ENCODE data around the gene ZBTB18.

The ZBTB18 gene

GRCh38 chr1:244049162-244050013 lies 1.7 kb upstream of the ZBTB18 start:
- H3K27ac ChIP-seq (ENCODE audit: insufficient read depth, low read depth, low read length, poor library complexity, severe bottlenecking): peak overlapping the region; percentile 76
- H3K36me3 ChIP-seq (ENCODE audit: control insufficient read depth, insufficient read depth, low read length): peaks cover 5% of the 10 kb centered on the region
- H3K9me3 ChIP-seq (ENCODE audit: control insufficient read depth, low read length): no peaks in the 10 kb centered on the region
- H3K4me3 ChIP-seq (ENCODE audit: insufficient read depth, low read depth, low read length): peak overlapping the region; percentile 72
- H3K27me3 ChIP-seq (ENCODE audit: control insufficient read depth, insufficient read depth, low read length, poor library complexity, severe bottlenecking): peaks cover 7% of the 10 kb centered on the region
- peaks cover 32% of the 10 kb centered on the region for H3K4me1 ChIP-seq (ENCODE audit: control insufficient read depth, insufficient read depth, low read length)
- 0 to 1% methylated on average over 68 to 75 of the region's 76 CpGs for WGBS, 2 experiments

GRCh38 chr1:244050014-244050834 lies 859 bp upstream of the ZBTB18 start:
- peaks cover 37% of the 10 kb centered on the region for H3K4me1 ChIP-seq (ENCODE audit: control insufficient read depth, insufficient read depth, low read length)
- no peak overlapping the region for H3K27ac ChIP-seq (ENCODE audit: insufficient read depth, low read depth, low read length, poor library complexity, severe bottlenecking)
- H3K27me3 ChIP-seq (ENCODE audit: control insufficient read depth, insufficient read depth, low read length, poor library complexity, severe bottlenecking): peaks cover 7% of the 10 kb centered on the region
- H3K4me3 ChIP-seq (ENCODE audit: insufficient read depth, low read depth, low read length): peak overlapping the region; percentile 72
- H3K36me3 ChIP-seq (ENCODE audit: control insufficient read depth, insufficient read depth, low read length): peaks cover 11% of the 10 kb centered on the region
- H3K9me3 ChIP-seq (ENCODE audit: control insufficient read depth, low read length): no peaks in the 10 kb centered on the region
- 7 to 9% methylated on average over 21 of the region's 21 CpGs for WGBS, 2 experiments

- Histone ChIP-seq H3K4me1 (ENCODE audit: control insufficient read depth, insufficient read depth, low read length) (peaks cover 37% of the 10 kb centered on the region), H3K36me3 (ENCODE audit: control insufficient read depth, insufficient read depth, low read length) (peaks cover 11% of the 10 kb centered on the region), H3K27ac (ENCODE audit: insufficient read depth, low read depth, low read length, poor library complexity, severe bottlenecking) (peak overlapping the region; percentile 56), H3K4me3 (ENCODE audit: insufficient read depth, low read depth, low read length) (peak overlapping the region; percentile 8), H3K9me3 (ENCODE audit: control insufficient read depth, low read length) (no peaks in the 10 kb centered on the region), H3K27me3 (ENCODE audit: control insufficient read depth, insufficient read depth, low read length, poor library complexity, severe bottlenecking) (peaks cover under 1% of the 10 kb centered on the region)
- WGBS, 2 experiments: 46 to 52% methylated on average over 4 to 5 of the region's 5 CpGs
These were observed 1.1 kb downstream of the ZBTB18 start for GRCh38 chr1:244052016-244052727.

- peak overlapping the region; percentile 56 for H3K27ac ChIP-seq (ENCODE audit: insufficient read depth, low read depth, low read length, poor library complexity, severe bottlenecking)
- peaks cover 11% of the 10 kb centered on the region for H3K36me3 ChIP-seq (ENCODE audit: control insufficient read depth, insufficient read depth, low read length)
- 81 to 83% methylated on average over 4 to 6 of the region's 6 CpGs for WGBS, 2 experiments
- H3K4me1 ChIP-seq (ENCODE audit: control insufficient read depth, insufficient read depth, low read length): peaks cover 37% of the 10 kb centered on the region
- H3K27me3 ChIP-seq (ENCODE audit: control insufficient read depth, insufficient read depth, low read length, poor library complexity, severe bottlenecking): no peaks in the 10 kb centered on the region
- no peaks in the 10 kb centered on the region for H3K9me3 ChIP-seq (ENCODE audit: control insufficient read depth, low read length)
- no peak overlapping the region for H3K4me3 ChIP-seq (ENCODE audit: insufficient read depth, low read depth, low read length)
These were observed 1.7 kb downstream of the ZBTB18 start for GRCh38 chr1:244052728-244053312.

- Histone ChIP-seq H3K27ac (ENCODE audit: insufficient read depth, low read depth, low read length, poor library complexity, severe bottlenecking) (peak overlapping the region; percentile 67), H3K9me3 (ENCODE audit: control insufficient read depth, low read length) (no peaks in the 10 kb centered on the region), H3K36me3 (ENCODE audit: control insufficient read depth, insufficient read depth, low read length) (peaks cover 11% of the 10 kb centered on the region), H3K4me1 (ENCODE audit: control insufficient read depth, insufficient read depth, low read length) (peaks cover 37% of the 10 kb centered on the region), H3K27me3 (ENCODE audit: control insufficient read depth, insufficient read depth, low read length, poor library complexity, severe bottlenecking) (no peaks in the 10 kb centered on the region), H3K4me3 (ENCODE audit: insufficient read depth, low read depth, low read length) (peak overlapping the region; percentile 10)
- 84 to 90% methylated on average over 11 of the region's 11 CpGs for WGBS, 2 experiments
These were observed 2.7 kb downstream of the ZBTB18 start for GRCh38 chr1:244053831-244054230.

- Histone ChIP-seq H3K9me3 (ENCODE audit: control insufficient read depth, low read length) (no peaks in the 10 kb centered on the region), H3K36me3 (ENCODE audit: control insufficient read depth, insufficient read depth, low read length) (peaks cover 11% of the 10 kb centered on the region), H3K4me1 (ENCODE audit: control insufficient read depth, insufficient read depth, low read length) (peaks cover 37% of the 10 kb centered on the region), H3K27ac (ENCODE audit: insufficient read depth, low read depth, low read length, poor library complexity, severe bottlenecking) (peak overlapping the region; percentile 67), H3K4me3 (ENCODE audit: insufficient read depth, low read depth, low read length) (no peak overlapping the region), H3K27me3 (ENCODE audit: control insufficient read depth, insufficient read depth, low read length, poor library complexity, severe bottlenecking) (no peaks in the 10 kb centered on the region)
- 74 to 82% methylated on average over 17 of the region's 17 CpGs for WGBS, 2 experiments
These were observed 3.3 kb downstream of the ZBTB18 start for GRCh38 chr1:244054247-244054923.

- H3K36me3 ChIP-seq (ENCODE audit: control insufficient read depth, insufficient read depth, low read length): peaks cover 11% of the 10 kb centered on the region
- WGBS, 2 experiments: 98% methylated on average over 27 of the region's 27 CpGs
- peaks cover 37% of the 10 kb centered on the region for H3K4me1 ChIP-seq (ENCODE audit: control insufficient read depth, insufficient read depth, low read length)
- H3K27ac ChIP-seq (ENCODE audit: insufficient read depth, low read depth, low read length, poor library complexity, severe bottlenecking): no peak overlapping the region
- no peaks in the 10 kb centered on the region for H3K9me3 ChIP-seq (ENCODE audit: control insufficient read depth, low read length)
- H3K27me3 ChIP-seq (ENCODE audit: control insufficient read depth, insufficient read depth, low read length, poor library complexity, severe bottlenecking): no peaks in the 10 kb centered on the region
- H3K4me3 ChIP-seq (ENCODE audit: insufficient read depth, low read depth, low read length): no peak overlapping the region
These were observed 3.8 kb downstream of the ZBTB18 start for GRCh38 chr1:244054924-244055263.

- Histone ChIP-seq H3K4me1 (ENCODE audit: control insufficient read depth, insufficient read depth, low read length) (peaks cover 36% of the 10 kb centered on the region), H3K27me3 (ENCODE audit: control insufficient read depth, insufficient read depth, low read length, poor library complexity, severe bottlenecking) (no peaks in the 10 kb centered on the region), H3K36me3 (ENCODE audit: control insufficient read depth, insufficient read depth, low read length) (peaks cover 11% of the 10 kb centered on the region), H3K4me3 (ENCODE audit: insufficient read depth, low read depth, low read length) (no peak overlapping the region), H3K27ac (ENCODE audit: insufficient read depth, low read depth, low read length, poor library complexity, severe bottlenecking) (no peak overlapping the region), H3K9me3 (ENCODE audit: control insufficient read depth, low read length) (no peaks in the 10 kb centered on the region)
- 34 to 67% methylated on average over 5 to 6 of the region's 6 CpGs for WGBS, 2 experiments
These were observed 5.5 kb downstream of the ZBTB18 start for GRCh38 chr1:244056577-244056976.

- no peak overlapping the region for H3K27ac ChIP-seq (ENCODE audit: insufficient read depth, low read depth, low read length, poor library complexity, severe bottlenecking)
- H3K4me1 ChIP-seq (ENCODE audit: control insufficient read depth, insufficient read depth, low read length): peaks cover 24% of the 10 kb centered on the region
- H3K27me3 ChIP-seq (ENCODE audit: control insufficient read depth, insufficient read depth, low read length, poor library complexity, severe bottlenecking): no peaks in the 10 kb centered on the region
- peaks cover 11% of the 10 kb centered on the region for H3K36me3 ChIP-seq (ENCODE audit: control insufficient read depth, insufficient read depth, low read length)
- H3K9me3 ChIP-seq (ENCODE audit: control insufficient read depth, low read length): no peaks in the 10 kb centered on the region
- WGBS, 2 experiments: 93 to 98% methylated on average over 10 of the region's 12 CpGs
- H3K4me3 ChIP-seq (ENCODE audit: insufficient read depth, low read depth, low read length): no peak overlapping the region
These were observed 6.6 kb downstream of the ZBTB18 start for GRCh38 chr1:244057474-244058385.
